GM12891 (cell line): ENCODE results near the gene ZFPM1.

Experiments used
- POLR2A ChIP-seq: IDR thresholded peaks from 2 replicates; pipeline ENCODE4 v1.6.1; 2011; ENCODE audit warnings: low read depth, low read length, control low read depth
- POLR2AphosphoS5 ChIP-seq: IDR thresholded peaks from 2 replicates; pipeline ENCODE4 v1.6.1; 2011; ENCODE audit warnings: low read depth, low read length, control low read depth

GRCh38 chr16:88576307-88576706 lies 123.2 kb downstream of the ZFPM1 start:
- no peak for TF ChIP-seq POLR2A
- no peak for TF ChIP-seq POLR2AphosphoS5
